OCI-LY3 (cell line): ENCODE results near the gene KDM3B.
A peak's percentile ranks its signal among the peaks of the same experiment; 100 is the strongest.

Experiments used
- H2AFZ ChIP-seq: fragments of 200-600, 300-600 bp; shearing (Covaris generic); 2 replicates; pipeline ENCODE4 v1.6.0; 2014; ENCODE audit warnings: antibody characterized with exemption, low read depth, low read length
- H3K27ac ChIP-seq: fragments of 200-600, 300-600 bp; sonication (generic); 2 replicates; pipeline ENCODE4 v1.5.1; 2014; ENCODE audit warnings: mild to moderate bottlenecking, low read length, moderate library complexity, mixed read lengths
- H3K27me3 ChIP-seq: fragments of 200-600, 300-600 bp; sonication (generic); 2 replicates; pipeline ENCODE4 v1.6.1; 2014; ENCODE audit warnings: low read depth, low read length, mixed read lengths
- H3K36me3 ChIP-seq: fragments of 200-600, 300-600 bp; sonication (generic); replicated peaks from 2 replicates; pipeline ENCODE3; 2014; ENCODE audit warnings: low read depth, low read length, mixed read lengths
- H3K4me1 ChIP-seq: fragments of 300-600, 200-600 bp; sonication (generic); 2 replicates; pipeline ENCODE4 v1.6.1; 2014; ENCODE audit warnings: low read length, mixed read lengths
- H3K4me2 ChIP-seq: fragments of 200-600, 300-600 bp; sonication (generic); 2 replicates; pipeline ENCODE4 v1.6.1; 2014; ENCODE audit warnings: low read length, mixed read lengths
- H3K4me3 ChIP-seq: fragments of 300-600, 200-600 bp; sonication (generic); 2 replicates; pipeline ENCODE4 v1.5.1; 2014; ENCODE audit warnings: antibody characterized with exemption, mild to moderate bottlenecking, low read length, moderate library complexity
- H3K79me2 ChIP-seq: fragments of 300-600, 200-600 bp; shearing (Covaris generic); 2 replicates; pipeline ENCODE4 v1.6.1; 2014; ENCODE audit warnings: mild to moderate bottlenecking, low read length, mixed read lengths
- H3K9ac ChIP-seq: fragments of 300-600, 200-600 bp; shearing (Covaris generic); 2 replicates; pipeline ENCODE4 v1.6.0; 2014; ENCODE audit warnings: mild to moderate bottlenecking, low read length, moderate library complexity
- H3K9me3 ChIP-seq: fragments of 200-600, 300-600 bp; shearing (Covaris generic); 2 replicates; pipeline ENCODE4 v1.6.1; 2014; ENCODE audit warnings: low read length, mixed read lengths; ENCODE audit not compliant: insufficient read depth
- H4K20me1 ChIP-seq: fragments of 200-600, 300-600 bp; sonication (generic); 2 replicates; pipeline ENCODE4 v1.6.1; 2016; ENCODE audit warnings: low read length, mixed read lengths; ENCODE audit not compliant: insufficient read depth
- CTCF ChIP-seq: fragments of 200-600, 300-600 bp; sonication (generic); IDR thresholded peaks from 2 replicates; pipeline ENCODE4 v1.5.1; 2014; ENCODE audit warnings: antibody characterized with exemption, low read length, low read depth
- EZH2phosphoT487 ChIP-seq: fragments of 200-600 bp; shearing (Covaris generic); IDR thresholded peaks from 2 replicates; pipeline ENCODE4 v1.6.1; 2018; ENCODE audit warnings: antibody characterized with exemption, mixed run types, low read depth

Gene KDM3B

GRCh38 chr5:138352071-138352721 is at the start of gene KDM3B:
Gene KDM3B, plus strand, starts transcription at chr5:138352685. Its CDS starts 111 bp downstream, at chr5:138352796.
- peak within 1 kb of the TSS; percentile 98 for H3K9ac ChIP-seq
- peak within 1 kb of the TSS; percentile 93 for H3K27ac ChIP-seq
- peak within 1 kb of the TSS; percentile 98 for H3K4me3 ChIP-seq
- no peaks in the 10 kb centered on the region for H3K9me3 ChIP-seq
- H3K4me1 ChIP-seq = peaks cover 14% of the 10 kb centered on the region
- H3K79me2 ChIP-seq = peaks cover 46% of the 10 kb centered on the region
- no peak within 1 kb of the TSS; the same call in 1 of the 2 replicates for H2AFZ ChIP-seq
- H3K4me2 ChIP-seq = peak within 1 kb of the TSS; percentile 89
- TF ChIP-seq CTCF (peak; percentile 86), EZH2phosphoT487 (no peak)
- H3K36me3 ChIP-seq = peaks cover 10% of the 10 kb centered on the region
- H4K20me1 ChIP-seq = peaks cover 23% of the 10 kb centered on the region
- no peaks in the 10 kb centered on the region for H3K27me3 ChIP-seq

GRCh38 chr5:138303372-138303771 is 49.1 kb upstream of the KDM3B start:
- Histone ChIP-seq H3K9ac (no peak overlapping the region), H3K4me1 (no peaks in the 10 kb centered on the region), H4K20me1 (no peaks in the 10 kb centered on the region), H3K36me3 (no peaks in the 10 kb centered on the region), H3K4me2 (no peak overlapping the region), H3K4me3 (no peak overlapping the region), H3K79me2 (no peaks in the 10 kb centered on the region), H3K27me3 (no peaks in the 10 kb centered on the region), H3K27ac (no peak overlapping the region), H3K9me3 (no peaks in the 10 kb centered on the region), H2AFZ (no peak overlapping the region)
- TF ChIP-seq EZH2phosphoT487 (no peak), CTCF (no peak)

- H3K4me2 ChIP-seq = no peak overlapping the region
- H3K36me3 ChIP-seq = no peaks in the 10 kb centered on the region
- TF ChIP-seq EZH2phosphoT487 (no peak), CTCF (no peak)
- H3K79me2 ChIP-seq = no peaks in the 10 kb centered on the region
- no peak overlapping the region for H3K4me3 ChIP-seq
- no peaks in the 10 kb centered on the region for H3K4me1 ChIP-seq
- H4K20me1 ChIP-seq = no peaks in the 10 kb centered on the region
- H3K9me3 ChIP-seq = no peaks in the 10 kb centered on the region
- H3K27ac ChIP-seq = no peak overlapping the region
- H3K9ac ChIP-seq = no peak overlapping the region
- no peaks in the 10 kb centered on the region for H3K27me3 ChIP-seq
- no peak overlapping the region for H2AFZ ChIP-seq
These were observed 46.7 kb upstream of the KDM3B start for GRCh38 chr5:138305797-138306196.

GRCh38 chr5:138315751-138316278 is 36.7 kb upstream of the KDM3B start:
- Histone ChIP-seq H4K20me1 (no peaks in the 10 kb centered on the region), H3K27me3 (no peaks in the 10 kb centered on the region), H3K79me2 (no peaks in the 10 kb centered on the region), H3K36me3 (peaks cover 4% of the 10 kb centered on the region), H3K9me3 (no peaks in the 10 kb centered on the region), H3K27ac (no peak overlapping the region), H3K9ac (no peak overlapping the region), H2AFZ (no peak overlapping the region), H3K4me3 (no peak overlapping the region), H3K4me2 (no peak overlapping the region), H3K4me1 (no peaks in the 10 kb centered on the region)
- TF ChIP-seq CTCF (no peak), EZH2phosphoT487 (no peak)
